HCT116 (cell line): ENCODE data around the gene ZC3H15. TPM values are rescaled to one million over a fixed set of nuclear protein-coding genes. Genes with fewer than 3 reads are reported as not detected.

Experiments used
- ATAC-seq: fragments of 200-7000 bp; cut with Tn5 transposase; 2 replicates; pipeline ENCODE4 v1.9.1; 2020; ENCODE audit warnings: mild to moderate bottlenecking, moderate library complexity
- BruUV-seq: library from RNA; stranded (reverse); fragments of 400-500 nt; replicated peaks from 2 replicates; lab custom pipeline; 2021; lab: Mats Ljungman, UMichigan
- CTCF ChIA-PET: fragments of 300-600 bp; sonication (Branson Sonifier 250); formaldehyde crosslinking; loops from one replicate; lab custom pipeline; 2021; ENCODE audit warnings: antibody characterized with exemption; lab: Charles Lee
- POLR2A ChIA-PET: fragments of 300-600, 350-600 bp; sonication (Branson Sonifier 250); formaldehyde crosslinking; loops from one replicate; lab custom pipeline; 2021; ENCODE audit warnings: antibody characterized with exemption; lab: Charles Lee
- RAD21 ChIA-PET, 2 experiments: fragments of 300-600 bp; sonication (Branson Sonifier 250); formaldehyde crosslinking; loops; one replicate each; lab custom pipeline; 2023; ENCODE audit warnings: low total read pairs in 2 of 2; ENCODE audit not compliant: uncharacterized antibody in 2 of 2, unreplicated experiment in 2 of 2, low non-redundant PET in 1 of 2; lab: Charles Lee
- DNase-seq: peaks from one replicate; pipeline ENCODE4 v3.0.0-alpha.2; 2010; ENCODE audit warnings: low read depth, low spot score
- H2AFZ ChIP-seq: fragments of 200-600 bp; shearing (Covaris generic), sonication (generic); 2 replicates; pipeline ENCODE4 v1.6.1; 2017; ENCODE audit warnings: low read depth, mixed run types, mixed read lengths, antibody characterized with exemption, low read length; ENCODE audit not compliant: poor library complexity, severe bottlenecking
- H3K27ac ChIP-seq: 2 replicates; pipeline ENCODE4 v1.5.1; 2012; ENCODE audit warnings: low read depth, low read length
- H3K27me3 ChIP-seq: fragments of 200-600 bp; sonication (generic); 2 replicates; pipeline ENCODE4 v1.6.1; 2016; ENCODE audit warnings: mixed run types, low read length, mixed read lengths; ENCODE audit not compliant: insufficient read depth
- H3K36me3 ChIP-seq, 2 experiments: fragments of 200-500 bp in 1 of 2; fragments of 200-600 bp in 1 of 2; sonication (Bioruptor generic) in 1 of 2; sonication (generic) in 1 of 2; 2 replicates each; pipeline versions ENCODE4 v1.5.1 to v1.6.1; 2014 to 2016; ENCODE audit warnings: low read length in 2 of 2, inconsistent platforms in 1 of 2, mixed read lengths in 1 of 2, mixed run types in 1 of 2; ENCODE audit not compliant: insufficient read depth in 2 of 2, control insufficient read depth in 1 of 2
- H3K4me1 ChIP-seq, 2 experiments: fragments of 200-600 bp in 1 of 2; sonication (generic) in 1 of 2; 2 replicates each; pipeline versions ENCODE4 v1.5.1 to v1.6.1; 2012 to 2017; ENCODE audit warnings: low read length in 2 of 2, inconsistent platforms in 1 of 2, mild to moderate bottlenecking in 1 of 2, mixed read lengths in 1 of 2, mixed run types in 1 of 2, moderate library complexity in 1 of 2; ENCODE audit not compliant: insufficient read depth in 2 of 2, control insufficient read depth in 1 of 2
- H3K4me2 ChIP-seq: fragments of 200-600 bp; sonication (generic); 2 replicates; pipeline ENCODE4 v1.6.1; 2017; ENCODE audit warnings: mixed run types, low read length, mixed read lengths
- H3K4me3 ChIP-seq, 2 experiments: fragments of 200-600 bp in 1 of 2; sonication (generic) in 1 of 2; replicated peaks in 1 of 2; 2 replicates each; pipeline ENCODE4 v1.5.1; 2011 to 2016; ENCODE audit warnings: low read length in 2 of 2, control low read depth in 1 of 2, low read depth in 1 of 2, mild to moderate bottlenecking in 1 of 2, mixed read lengths in 1 of 2, mixed run types in 1 of 2
- H3K79me2 ChIP-seq: fragments of 200-600 bp; sonication (generic); 2 replicates; pipeline ENCODE4 v1.6.1; 2017; ENCODE audit warnings: mild to moderate bottlenecking, mixed run types, low read length, moderate library complexity, mixed read lengths; ENCODE audit not compliant: insufficient read depth
- H3K9ac ChIP-seq: fragments of 200-600 bp; sonication (generic); 2 replicates; pipeline ENCODE4 v1.6.1; 2016; ENCODE audit warnings: low read length, mixed read lengths
- H3K9me2 ChIP-seq: fragments of 200-600 bp; sonication (generic), shearing (Covaris generic); 2 replicates; pipeline ENCODE4 v1.6.1; 2017; ENCODE audit warnings: mixed run types, mild to moderate bottlenecking, moderate library complexity; ENCODE audit not compliant: insufficient read depth
- H3K9me3 ChIP-seq, 2 experiments: fragments of 200-500 bp in 1 of 2; fragments of 200-600 bp in 1 of 2; sonication (Bioruptor generic) in 1 of 2; sonication (generic) in 1 of 2; 2 replicates each; pipeline ENCODE4 v1.6.1; 2014 to 2017; ENCODE audit warnings: low read length in 2 of 2, mixed read lengths in 2 of 2, inconsistent platforms in 1 of 2, low read depth in 1 of 2, mild to moderate bottlenecking in 1 of 2, mixed run types in 1 of 2, moderate library complexity in 1 of 2; ENCODE audit not compliant: control insufficient read depth in 1 of 2, insufficient read depth in 1 of 2
- H4K20me1 ChIP-seq: fragments of 200-600 bp; sonication (generic), shearing (Covaris generic); 2 replicates; pipeline ENCODE4 v1.6.1; 2017; ENCODE audit warnings: mixed run types, mild to moderate bottlenecking, moderate library complexity; ENCODE audit not compliant: insufficient read depth
- ATF3 ChIP-seq: IDR thresholded peaks from 2 replicates; pipeline ENCODE4 v1.6.1; 2012
- CTCF ChIP-seq, 3 experiments: fragments of 200-600 bp in 1 of 3; sonication (generic) in 1 of 3; IDR thresholded peaks in 2 of 3; conservative IDR thresholded peaks in 1 of 3; 2 replicates each; pipeline ENCODE4 v1.5.1; 2012 to 2017; ENCODE audit warnings: low read depth in 2 of 3, low read length in 2 of 3, antibody characterized with exemption in 1 of 3, borderline replicate concordance in 1 of 3, control low read depth in 1 of 3, mild to moderate bottlenecking in 1 of 3, mixed read lengths in 1 of 3, mixed run types in 1 of 3, moderate library complexity in 1 of 3; ENCODE audit not compliant: insufficient read depth in 1 of 3
- EZH2 ChIP-seq: fragments of 200-600 bp; sonication (generic); IDR thresholded peaks from 2 replicates; pipeline ENCODE4 v1.6.1; 2017; ENCODE audit warnings: antibody characterized with exemption, mixed run types
- EZH2phosphoT487 ChIP-seq: fragments of 200-600 bp; IDR thresholded peaks from 2 replicates; pipeline ENCODE4 v1.6.1; 2018; ENCODE audit warnings: antibody characterized with exemption, borderline replicate concordance
- POLR2A ChIP-seq: IDR thresholded peaks from 2 replicates; pipeline ENCODE4 v1.7.0; 2011; ENCODE audit warnings: borderline replicate concordance; ENCODE audit not compliant: insufficient read depth, insufficient read length; ENCODE audit errors: extremely low read depth
- POLR2AphosphoS5 ChIP-seq: IDR thresholded peaks from 2 replicates; pipeline ENCODE4 v1.6.1; 2011; ENCODE audit warnings: mild to moderate bottlenecking, low read depth, low read length, moderate library complexity
- RAD21 ChIP-seq: IDR thresholded peaks from 2 replicates; pipeline ENCODE4 v1.6.1; 2012; ENCODE audit warnings: low read depth, mild to moderate bottlenecking
- REST ChIP-seq: IDR thresholded peaks from 2 replicates; pipeline ENCODE4 v1.6.1; 2012; ENCODE audit warnings: low read depth
- SIN3A ChIP-seq: IDR thresholded peaks from 2 replicates; pipeline ENCODE4 v1.6.1; 2012; ENCODE audit warnings: low read depth
- SP1 ChIP-seq: IDR thresholded peaks from 2 replicates; pipeline ENCODE4 v1.6.1; 2012; ENCODE audit warnings: low read depth
- TCF7L2 ChIP-seq: IDR thresholded peaks from 2 replicates; pipeline ENCODE4 v1.7.0; 2011; ENCODE audit warnings: borderline replicate concordance, inconsistent platforms; ENCODE audit not compliant: insufficient read depth, insufficient read length; ENCODE audit errors: extremely low read depth
- ZBTB33 ChIP-seq: IDR thresholded peaks from 2 replicates; pipeline ENCODE4 v1.6.1; 2011; ENCODE audit warnings: mild to moderate bottlenecking, low read length, moderate library complexity; ENCODE audit not compliant: insufficient replicate concordance; ENCODE audit errors: extremely low read depth
- ZNF274 ChIP-seq: fragments of 200-500 bp; sonication (Bioruptor generic); IDR thresholded peaks from 2 replicates; pipeline ENCODE4 v1.6.1; 2014; ENCODE audit warnings: mild to moderate bottlenecking, low read depth, low read length, inconsistent platforms
- intact Hi-C: fragments of 100-400 bp; cut with micrococcal nuclease; formaldehyde crosslinking; loops from 2 replicates; pipeline ENCODE4 v1.10.0; 2022
- total RNA-seq: library from RNA; stranded (reverse); gene quantifications from one replicate; pipeline ENCODE4 v1.2.1, GENCODE V29; 2021; ENCODE audit not compliant: unreplicated experiment

The ZC3H15 gene
- total RNA-seq, 1 experiment from 2014 or later: 75.2 TPM

GRCh38 chr2:186443851-186444250 is 42.2 kb upstream of the ZC3H15 start (continued):
- TF ChIP-seq EZH2phosphoT487: no peak
- TF ChIP-seq POLR2AphosphoS5: no peak
- no peak for TF ChIP-seq ATF3

GRCh38 chr2:186445506-186445905 is 40.6 kb upstream of the ZC3H15 start:
- DNase-seq (no peak), ATAC-seq (no peak)
- ChIA-PET RAD21 (no interaction called here), POLR2A (no interaction called here), CTCF (no interaction called here)
- no peaks in the 10 kb centered on the region for H3K36me3 ChIP-seq
- BruUV-seq: no TSS peak
- H3K4me1 ChIP-seq: no peaks in the 10 kb centered on the region
- no peak overlapping the region for H3K9ac ChIP-seq
- no peaks in the 10 kb centered on the region for H3K27me3 ChIP-seq
- no peak overlapping the region for H2AFZ ChIP-seq
- no peaks in the 10 kb centered on the region for H4K20me1 ChIP-seq
- no peak overlapping the region for H3K4me3 ChIP-seq
- no peaks in the 10 kb centered on the region for H3K79me2 ChIP-seq
- no peaks in the 10 kb centered on the region for H3K9me2 ChIP-seq
- TF ChIP-seq TCF7L2 (no peak), EZH2 (no peak), ZBTB33 (no peak), CTCF (IDR thresholded peaks at IDR 0.05 in 2 of 3, conservative IDR thresholded peaks at IDR 0.05 in 1 of 3; ENCODE audit: borderline replicate concordance in 1 of 3, insufficient read depth in 1 of 3, low read depth in 2 of 3, low read length in 2 of 3) (no peak), ZNF274 (no peak), SIN3A (no peak), POLR2A (no peak), POLR2AphosphoS5 (no peak), REST (no peak), RAD21 (no peak), ATF3 (no peak), SP1 (no peak)
- TF ChIP-seq, all 23 proteins: peak for 0
- Histone ChIP-seq H3K4me2 (no peak overlapping the region), H3K9me3 (no peaks in the 10 kb centered on the region), H3K27ac (no peak overlapping the region)
- intact Hi-C loops: no loop called here
